HepG2 (cell line): ENCODE measurements around the gene MEIOB.
"Not testable (repeated sequence)": the region's sequence is repeated elsewhere in the genome, so short reads cannot be mapped to it uniquely, and the experiment has no call there.

Source experiments
- ELF1 ChIP-seq: sonication (generic); formaldehyde crosslinking; IDR thresholded peaks from 2 replicates; pipeline ENCODE4 v1.4.0; 2020; ENCODE audit warnings: missing genetic modification reagents
- FOSL1 ChIP-seq: sonication (generic); formaldehyde crosslinking; IDR thresholded peaks from 2 replicates; pipeline ENCODE4 v1.9.0; 2021; ENCODE audit warnings: missing genetic modification reagents, borderline replicate concordance
- MBNL3 ChIP-seq: fragments of 250-450 bp; sonication (Bioruptor Pico); conservative IDR thresholded peaks from 2 replicates; pipeline ENCODE4 v1.8.0; 2022; ENCODE audit warnings: mild to moderate bottlenecking, inconsistent platforms
- ZNF326 ChIP-seq: sonication (generic); formaldehyde crosslinking; IDR thresholded peaks from 2 replicates; pipeline ENCODE4 v1.4.0; 2020; ENCODE audit warnings: missing genetic modification reagents, borderline replicate concordance
- ZNF768 ChIP-seq: sonication (generic); formaldehyde crosslinking; IDR thresholded peaks from 2 replicates; pipeline ENCODE4 v1.4.0; 2020; ENCODE audit warnings: missing genetic modification reagents
- TF ChIP-seq, protein P1 (sequence below): sonication (generic); formaldehyde crosslinking; IDR thresholded peaks from 2 replicates; pipeline ENCODE4 v1.8.0; 2022; ENCODE audit warnings: mild to moderate bottlenecking, missing genetic modification reagents, borderline replicate concordance
- TF ChIP-seq, protein P2 (sequence below): IDR thresholded peaks from 2 replicates; pipeline ENCODE4 v1.6.1; 2012; ENCODE audit warnings: low read depth, low read length, improper control_type of control experiment

DNA sequence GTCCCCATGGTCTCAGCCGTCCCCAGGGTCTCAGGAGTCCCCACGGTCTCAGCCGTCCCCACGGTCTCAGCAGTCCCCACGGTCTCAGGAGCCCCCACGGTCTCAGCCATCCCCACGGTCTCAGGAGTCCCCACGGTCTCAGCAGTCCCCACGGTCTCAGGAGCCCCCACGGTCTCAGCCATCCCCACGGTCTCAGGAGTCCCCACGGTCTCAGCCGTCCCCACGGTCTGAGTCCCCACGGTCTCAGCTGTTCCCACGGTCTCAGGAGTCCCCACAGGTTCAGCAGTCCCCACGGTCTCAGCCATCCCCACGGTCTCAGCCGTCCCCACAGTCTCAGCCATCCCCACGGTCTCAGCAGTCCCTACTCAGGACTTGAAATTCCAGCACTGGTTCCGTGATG lies 48.2 kb upstream of the MEIOB start:
- TF ChIP-seq ZNF768, MBNL3, FOSL1, ELF1, ZNF326 (CRISPR knock-in tag): not testable (repeated sequence)
- TF ChIP-seq, protein P1, sequence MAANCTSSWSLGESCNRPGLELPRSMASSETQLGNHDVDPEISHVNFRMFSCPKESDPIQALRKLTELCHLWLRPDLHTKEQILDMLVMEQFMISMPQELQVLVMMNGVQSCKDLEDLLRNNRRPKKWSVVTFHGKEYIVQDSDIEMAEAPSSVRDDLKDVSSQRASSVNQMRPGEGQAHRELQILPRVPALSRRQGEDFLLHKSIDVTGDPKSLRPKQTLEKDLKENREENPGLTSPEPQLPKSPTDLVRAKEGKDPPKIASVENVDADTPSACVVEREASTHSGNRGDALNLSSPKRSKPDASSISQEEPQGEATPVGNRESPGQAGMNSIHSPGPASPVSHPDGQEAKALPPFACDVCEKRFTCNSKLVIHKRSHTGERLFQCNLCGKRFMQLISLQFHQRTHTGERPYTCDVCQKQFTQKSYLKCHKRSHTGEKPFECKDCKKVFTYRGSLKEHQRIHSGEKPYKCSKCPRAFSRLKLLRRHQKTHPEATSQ (CRISPR knock-in tag) = not testable (repeated sequence)
- TF ChIP-seq, protein P2, sequence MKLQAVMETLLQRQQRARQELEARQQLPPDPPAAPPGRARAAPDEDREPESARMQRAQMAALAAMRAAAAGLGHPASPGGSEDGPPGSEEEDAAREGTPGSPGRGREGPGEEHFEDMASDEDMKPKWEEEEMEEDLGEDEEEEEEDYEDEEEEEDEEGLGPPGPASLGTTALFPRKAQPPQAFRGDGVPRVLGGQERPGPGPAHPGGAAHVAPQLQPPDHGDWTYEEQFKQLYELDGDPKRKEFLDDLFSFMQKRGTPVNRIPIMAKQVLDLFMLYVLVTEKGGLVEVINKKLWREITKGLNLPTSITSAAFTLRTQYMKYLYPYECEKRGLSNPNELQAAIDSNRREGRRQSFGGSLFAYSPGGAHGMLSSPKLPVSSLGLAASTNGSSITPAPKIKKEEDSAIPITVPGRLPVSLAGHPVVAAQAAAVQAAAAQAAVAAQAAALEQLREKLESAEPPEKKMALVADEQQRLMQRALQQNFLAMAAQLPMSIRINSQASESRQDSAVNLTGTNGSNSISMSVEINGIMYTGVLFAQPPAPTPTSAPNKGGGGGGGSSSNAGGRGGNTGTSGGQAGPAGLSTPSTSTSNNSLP = not testable (repeated sequence)
